ENCODE data around the gene ZSCAN23.

DNA sequence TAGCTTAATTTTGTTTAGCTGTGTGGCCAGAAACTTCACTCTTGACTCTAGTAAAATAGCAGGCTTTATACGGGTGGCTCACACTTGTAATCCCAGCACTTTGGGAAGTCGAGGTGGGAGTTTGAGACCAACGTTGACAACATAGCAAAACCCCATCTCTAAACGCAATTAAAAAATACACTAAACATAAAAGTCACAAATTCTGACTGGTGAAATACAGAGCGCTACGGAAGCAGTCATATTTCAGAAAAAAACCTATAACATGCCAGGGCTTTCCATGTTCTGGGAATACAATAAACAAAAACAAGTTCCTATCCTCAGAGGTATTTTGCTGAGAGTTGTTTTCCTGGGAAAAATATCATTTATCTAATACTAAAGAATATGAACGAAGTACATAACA lies 24.8 kb upstream of the ZSCAN23 start:
- TF ChIP-seq, protein P1, sequence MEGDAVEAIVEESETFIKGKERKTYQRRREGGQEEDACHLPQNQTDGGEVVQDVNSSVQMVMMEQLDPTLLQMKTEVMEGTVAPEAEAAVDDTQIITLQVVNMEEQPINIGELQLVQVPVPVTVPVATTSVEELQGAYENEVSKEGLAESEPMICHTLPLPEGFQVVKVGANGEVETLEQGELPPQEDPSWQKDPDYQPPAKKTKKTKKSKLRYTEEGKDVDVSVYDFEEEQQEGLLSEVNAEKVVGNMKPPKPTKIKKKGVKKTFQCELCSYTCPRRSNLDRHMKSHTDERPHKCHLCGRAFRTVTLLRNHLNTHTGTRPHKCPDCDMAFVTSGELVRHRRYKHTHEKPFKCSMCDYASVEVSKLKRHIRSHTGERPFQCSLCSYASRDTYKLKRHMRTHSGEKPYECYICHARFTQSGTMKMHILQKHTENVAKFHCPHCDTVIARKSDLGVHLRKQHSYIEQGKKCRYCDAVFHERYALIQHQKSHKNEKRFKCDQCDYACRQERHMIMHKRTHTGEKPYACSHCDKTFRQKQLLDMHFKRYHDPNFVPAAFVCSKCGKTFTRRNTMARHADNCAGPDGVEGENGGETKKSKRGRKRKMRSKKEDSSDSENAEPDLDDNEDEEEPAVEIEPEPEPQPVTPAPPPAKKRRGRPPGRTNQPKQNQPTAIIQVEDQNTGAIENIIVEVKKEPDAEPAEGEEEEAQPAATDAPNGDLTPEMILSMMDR (IDR thresholded peaks at IDR 0.05 in 8 of 11, conservative IDR thresholded peaks at IDR 0.05 in 3 of 11), result no peak
- no peak for TF ChIP-seq POLR2AphosphoS5 (IDR thresholded peaks at IDR 0.05)
